Suppressor macrophage treated with lipopolysaccharide for 4 hours (primary cell): ENCODE results near the gene KISS1.
A peak's percentile ranks its signal among the peaks of the same experiment; 100 is the strongest.

Experiments used
- DNase-seq: peaks from one replicate; pipeline ENCODE4 v3.0.0-alpha.2; 2020

Gene KISS1

DNA sequence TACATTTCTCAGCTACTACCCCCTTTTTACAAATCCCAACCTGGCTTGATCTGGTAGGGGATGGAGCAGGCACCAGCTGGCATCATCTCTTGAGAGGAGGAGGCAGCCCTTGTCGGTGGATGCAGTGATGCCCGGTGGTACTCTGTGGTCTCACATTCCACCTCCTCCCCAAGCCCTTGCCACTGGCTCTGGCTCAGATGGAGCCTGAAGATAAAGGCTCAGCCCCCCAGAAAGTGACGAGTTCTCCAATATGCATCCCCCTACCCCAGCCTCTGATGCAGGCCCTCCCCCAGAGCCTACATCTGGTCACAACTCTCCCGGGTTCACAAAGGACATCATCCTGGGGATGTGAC is 21.3 kb upstream of the KISS1 start:
- no peak for DNase-seq

DNA sequence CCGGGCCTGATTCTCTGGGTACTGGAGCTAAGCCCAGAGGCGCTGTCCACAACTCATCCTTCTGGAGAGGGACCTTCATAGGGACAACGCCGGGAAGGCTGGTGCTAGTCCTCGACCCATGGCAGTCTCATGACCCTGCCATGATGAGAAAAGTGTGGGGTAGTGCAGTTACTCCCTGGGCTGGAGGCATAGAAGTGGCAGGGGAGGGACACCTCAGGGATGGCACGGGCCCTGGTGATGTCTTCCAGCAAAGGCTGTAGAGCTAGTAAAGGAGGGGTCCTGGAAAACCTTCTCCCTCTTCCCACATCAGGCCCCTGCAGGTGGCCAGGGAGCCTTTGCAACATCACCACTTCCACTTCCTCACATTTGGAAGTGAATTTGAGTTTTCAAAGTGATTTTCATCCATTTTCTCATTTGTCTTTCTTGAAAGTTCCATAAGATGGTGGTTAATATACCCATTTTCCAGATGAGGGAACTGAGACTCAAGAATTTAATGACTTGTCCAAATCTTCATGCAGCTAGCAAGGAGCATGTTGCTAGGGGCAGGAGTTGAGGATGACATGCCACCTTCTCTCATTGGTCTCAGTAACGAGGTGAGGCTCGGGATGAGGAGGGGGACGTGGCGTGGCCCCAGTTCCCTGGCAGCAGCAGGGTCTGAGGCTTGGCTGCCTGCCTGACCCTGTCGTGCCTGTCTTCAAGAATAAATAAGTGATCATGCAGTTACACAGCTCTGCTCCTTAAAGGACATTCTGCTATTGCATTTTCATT is 20.8 kb upstream of the KISS1 start:
- no peak for DNase-seq

DNA sequence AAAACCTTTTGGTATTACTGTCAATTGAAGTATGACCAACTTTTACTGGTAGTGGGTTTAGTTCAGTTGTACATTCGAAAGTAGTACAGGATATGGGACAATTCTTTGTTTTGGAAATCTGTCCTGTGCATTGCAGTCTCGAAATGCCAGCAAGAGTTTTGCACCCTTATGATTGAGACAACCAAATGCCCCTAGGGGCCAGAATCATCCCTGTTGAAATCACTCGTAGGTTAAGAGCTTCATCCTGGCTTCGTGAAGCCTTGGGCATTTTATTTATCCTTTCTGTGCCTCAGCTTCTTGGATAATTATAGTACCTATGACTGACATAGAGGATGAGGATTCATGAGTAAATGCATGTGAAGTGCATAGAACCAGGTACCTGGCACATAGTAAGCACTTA is 19.9 kb upstream of the KISS1 start:
- no peak for DNase-seq

DNA sequence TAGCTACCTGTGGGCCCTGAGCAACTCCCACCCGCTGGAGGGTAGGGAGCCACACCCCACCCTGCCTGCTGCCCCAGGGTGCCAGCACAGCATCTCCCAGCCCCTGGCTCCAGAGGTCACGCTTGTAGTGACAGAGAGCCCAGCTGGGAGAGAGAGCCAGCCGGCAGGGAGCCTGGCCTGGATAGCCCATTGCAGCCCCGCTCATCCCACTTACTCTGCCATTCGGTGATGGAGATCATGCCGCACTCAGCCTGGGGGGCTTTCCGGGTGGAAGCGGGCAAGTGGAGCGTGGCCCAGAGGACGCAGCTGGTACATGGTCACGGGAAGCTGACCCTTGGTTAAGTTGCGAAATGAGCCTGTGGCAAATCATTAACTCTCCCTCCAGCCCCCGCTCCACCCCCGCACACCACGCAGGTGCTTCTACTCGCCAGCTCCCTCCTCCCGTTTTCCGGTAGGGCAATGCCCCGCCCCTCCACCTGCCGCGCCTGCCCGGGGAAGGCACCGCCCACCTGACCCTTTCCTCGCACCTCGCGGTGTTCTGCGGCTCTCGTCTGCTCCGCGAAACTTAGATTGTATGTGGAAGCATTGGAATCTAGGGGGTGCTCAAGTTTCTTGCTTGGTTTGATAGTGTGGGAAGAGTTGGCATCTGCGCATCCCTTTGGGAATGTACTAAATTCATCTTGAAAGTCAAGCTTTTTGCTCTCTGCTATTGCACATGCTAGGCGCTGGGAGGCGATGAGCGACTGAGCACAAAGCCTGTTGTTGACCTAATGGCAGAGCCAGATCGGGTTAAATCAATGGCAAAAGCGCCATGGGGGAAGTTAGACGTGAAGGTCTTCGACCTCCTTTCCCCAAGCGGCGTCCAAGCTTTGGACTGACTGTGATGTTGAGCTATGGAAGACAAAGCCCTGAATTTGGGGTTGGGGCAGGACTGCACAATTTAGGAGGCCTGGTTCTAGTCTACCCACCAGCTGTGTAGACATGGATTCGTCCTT is 17.7 kb upstream of the KISS1 start, which contains the start of gene GOLT1A:
GOLT1A (minus strand) TSS at position 321 of the 995 bp plus-strand sequence; CDS start at position 239, 82 bp downstream.
- DNase-seq = peak; percentile 62

DNA sequence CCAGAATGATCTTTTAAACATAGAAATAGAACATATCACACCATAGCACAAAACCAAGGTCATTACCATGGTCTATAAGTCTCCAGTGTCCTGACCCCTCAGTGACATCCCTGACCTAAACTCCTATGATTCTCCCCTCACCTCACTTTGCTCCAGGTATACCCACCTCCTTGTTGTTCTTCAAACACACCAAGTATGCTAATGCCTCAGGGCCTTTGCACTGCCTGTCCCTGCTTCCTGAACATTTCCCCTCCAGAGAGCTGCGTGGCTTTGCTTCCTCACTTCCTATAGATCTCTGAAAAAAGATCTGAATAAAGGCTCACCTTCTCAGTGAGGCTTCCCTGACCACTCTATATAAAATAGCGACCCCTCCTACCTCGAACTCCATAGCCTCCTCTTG is 16.4 kb upstream of the KISS1 start:
- DNase-seq = no peak

DNA sequence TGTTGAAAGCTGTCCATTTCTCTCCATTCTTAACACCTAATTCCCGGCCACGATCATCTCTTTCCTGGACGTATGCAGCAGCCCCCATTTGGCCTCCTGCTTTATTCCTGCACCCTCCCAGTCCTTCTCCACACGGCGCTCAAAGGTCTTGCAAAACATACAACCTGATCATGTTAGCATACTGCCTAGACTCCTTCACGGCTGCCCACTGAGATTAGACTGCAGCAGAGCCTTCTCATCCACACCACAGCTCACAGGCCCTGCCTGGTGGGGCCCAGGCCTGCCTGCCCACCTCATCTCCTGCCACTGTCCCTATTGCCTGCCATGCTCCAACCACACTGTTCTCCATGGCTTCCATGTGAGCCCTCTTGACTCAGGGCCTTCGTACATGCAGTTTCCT is 14.8 kb upstream of the KISS1 start:
- DNase-seq = no peak

DNA sequence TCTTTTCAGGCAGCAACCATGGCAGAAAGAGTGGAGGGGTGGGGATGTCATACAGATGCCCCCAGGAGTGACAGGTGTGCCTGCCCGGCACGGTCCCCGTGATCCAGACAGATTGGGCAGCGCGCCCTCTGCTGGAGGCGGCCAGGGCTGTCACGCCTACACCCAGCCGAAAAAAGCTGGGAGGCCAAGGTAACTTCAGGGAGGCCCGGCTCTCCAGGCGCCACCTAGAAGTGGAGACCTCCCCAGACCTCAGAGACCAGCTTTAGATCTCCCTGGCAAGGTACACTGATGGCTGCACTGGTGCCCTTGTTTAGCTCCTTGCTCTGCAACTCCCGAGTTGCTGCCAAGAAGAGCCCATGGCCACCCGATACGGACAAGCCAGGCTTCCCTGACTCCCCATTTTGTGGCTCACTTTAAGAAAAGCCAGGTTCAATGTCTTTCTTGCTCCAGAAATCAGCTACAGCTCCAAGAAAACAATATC is 10.9 kb upstream of the KISS1 start:
- peak; percentile 62 for DNase-seq

DNA sequence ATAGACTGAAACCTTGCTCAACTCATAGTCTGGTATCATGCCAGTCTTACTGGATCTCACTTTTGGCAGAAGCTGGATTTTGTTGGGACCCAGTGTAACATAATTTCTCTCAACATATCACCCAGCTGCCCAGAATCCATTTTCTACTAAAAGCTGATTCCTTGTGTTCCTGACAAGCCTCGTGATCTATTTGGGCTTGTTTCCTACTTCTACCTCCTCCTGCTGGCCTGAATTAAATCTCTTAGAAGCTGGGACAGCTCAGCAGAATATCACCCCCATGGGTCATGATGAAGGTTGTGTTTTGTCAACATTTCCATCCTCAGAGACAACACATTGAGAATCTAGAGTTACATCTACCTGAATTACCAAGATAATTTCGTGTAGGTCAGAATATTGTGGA is 9.8 kb upstream of the KISS1 start:
- DNase-seq = no peak

DNA sequence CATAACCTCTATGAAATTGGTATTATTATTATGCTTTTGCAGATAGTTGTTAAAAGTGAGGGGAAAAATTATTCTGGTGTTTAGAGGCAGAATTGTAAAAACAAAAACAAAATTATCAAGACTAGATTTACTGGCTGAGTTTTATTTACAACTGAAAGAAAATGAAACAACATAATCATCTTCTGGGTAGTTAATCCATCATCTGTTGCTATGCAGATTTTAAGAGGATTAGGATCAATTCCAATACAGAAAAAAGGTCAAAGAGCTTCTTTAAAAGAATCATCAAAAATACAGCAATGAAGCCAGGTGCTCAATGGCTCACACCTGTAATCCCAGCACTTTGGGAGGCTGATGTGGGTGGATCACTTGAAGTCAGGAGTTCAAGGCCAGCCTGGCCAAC is 9.2 kb upstream of the KISS1 start:
- no peak for DNase-seq

DNA sequence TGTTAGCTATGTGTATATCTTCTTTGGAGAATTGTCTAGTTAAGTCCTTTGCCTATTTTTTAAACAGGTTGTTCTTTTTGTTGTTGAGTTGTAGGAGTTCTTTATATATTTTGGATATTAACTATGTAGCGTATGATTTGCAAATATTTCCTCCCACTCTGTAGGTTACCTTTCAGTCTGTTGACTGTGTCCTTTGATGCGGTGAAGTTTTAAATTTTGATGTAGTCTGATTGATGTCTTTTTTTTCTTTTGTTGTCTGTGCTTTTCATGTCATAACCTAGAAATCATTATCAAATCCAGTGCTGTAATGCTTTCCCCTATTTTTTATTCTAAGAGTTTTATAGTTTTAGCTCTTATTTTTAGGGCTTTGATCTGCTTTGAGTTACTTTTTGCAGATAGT is 8.7 kb upstream of the KISS1 start:
- DNase-seq = no peak

DNA sequence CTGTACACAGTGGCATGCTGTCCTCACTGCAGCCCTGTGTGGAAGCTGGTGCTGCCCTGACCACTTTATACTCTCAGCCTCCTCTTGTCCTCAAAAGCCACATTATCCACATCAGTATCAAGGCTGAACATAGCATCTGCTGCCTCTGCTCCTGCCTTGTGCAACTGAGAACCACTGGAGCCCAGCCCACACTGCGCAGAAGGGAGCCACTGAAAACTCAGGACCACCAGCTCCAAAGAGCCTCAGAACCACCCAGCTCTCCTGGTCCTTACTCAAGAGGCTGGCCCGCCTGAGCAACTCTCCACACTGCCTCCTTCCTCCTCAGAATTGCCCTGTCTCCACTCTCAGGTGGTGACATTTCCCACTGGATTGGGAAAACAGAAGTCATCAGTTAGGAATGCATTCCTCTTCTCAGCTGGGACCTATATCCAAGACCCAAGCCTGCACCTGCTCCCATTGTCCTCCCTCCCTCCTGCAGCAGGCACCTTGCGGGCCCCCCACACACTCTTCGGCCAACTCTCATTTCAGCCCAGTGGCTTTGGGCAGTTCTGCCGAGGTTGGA is 7.0 kb upstream of the KISS1 start:
- DNase-seq = no peak

DNA sequence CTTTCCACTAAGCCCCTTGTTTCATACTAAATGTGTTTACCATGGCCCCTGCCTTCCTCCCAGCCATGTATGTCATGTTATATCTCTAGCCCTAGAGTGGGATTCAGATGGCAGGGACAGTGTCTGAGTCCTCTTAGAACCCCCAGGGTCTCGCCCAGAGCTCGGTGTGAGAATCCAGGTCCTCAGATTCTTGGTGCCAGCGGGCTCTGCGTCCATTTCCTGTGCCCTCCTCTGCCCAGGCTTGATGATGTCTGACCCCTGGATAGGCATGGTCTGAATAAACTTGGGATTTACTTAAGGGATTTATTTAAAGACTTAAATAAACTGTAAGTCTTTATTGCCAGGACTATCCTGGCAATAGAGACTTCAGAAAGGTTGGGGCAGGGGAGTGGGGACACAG is 6.2 kb upstream of the KISS1 start:
- no peak for DNase-seq

DNA sequence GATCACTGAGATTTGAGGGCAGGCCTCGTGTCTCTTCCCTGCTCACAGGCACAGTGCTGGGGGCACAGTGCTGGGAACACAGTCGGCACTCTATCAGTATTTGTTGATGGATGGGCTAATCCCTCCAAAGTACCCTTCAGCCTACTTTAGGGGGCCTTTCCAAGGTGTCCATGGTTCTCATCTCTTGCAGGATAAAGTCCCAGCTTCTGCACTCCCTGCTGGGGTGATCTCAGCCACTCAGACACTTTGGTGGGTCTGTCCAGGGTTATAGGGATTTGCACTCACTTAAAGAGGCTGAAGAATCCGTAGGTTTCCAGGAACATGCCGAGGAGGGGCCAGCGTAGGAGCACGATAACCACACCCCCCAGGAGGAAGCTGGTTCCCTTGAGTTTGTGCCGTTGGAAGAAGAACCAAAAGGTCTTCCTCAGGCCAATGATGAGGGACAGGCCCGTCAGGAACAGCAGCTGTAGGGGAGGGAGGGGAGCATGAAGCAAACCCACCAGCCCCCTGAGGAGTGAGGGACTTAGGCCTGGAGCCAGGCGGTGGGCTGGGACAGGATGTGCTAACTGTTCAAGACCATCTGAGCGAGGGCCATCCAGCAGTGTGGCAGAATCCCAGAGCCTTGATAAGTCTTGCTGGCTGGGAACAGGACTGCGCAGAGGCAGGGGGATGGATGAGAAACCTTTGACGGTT is 5.2 kb upstream of the KISS1 start:
- no peak for DNase-seq

DNA sequence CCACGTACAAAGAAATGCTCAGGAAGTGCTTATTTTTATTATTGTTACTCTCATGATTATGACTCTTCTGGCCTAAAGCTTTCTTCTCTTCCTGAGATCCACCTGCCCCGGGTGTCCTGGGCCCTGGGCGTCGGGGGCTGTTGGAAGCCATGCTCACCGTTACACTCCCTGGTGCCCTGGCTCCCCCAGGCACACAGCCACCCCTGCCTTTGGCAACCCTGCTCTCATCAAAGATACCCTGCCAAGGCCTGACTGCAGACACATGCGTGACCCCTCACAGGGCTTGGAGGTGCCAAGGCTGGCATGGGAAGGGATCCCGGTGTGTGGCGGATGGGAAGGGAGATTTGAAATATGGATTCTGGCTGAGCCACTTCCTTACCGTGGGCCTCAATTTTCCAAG is 3.3 kb upstream of the KISS1 start:
- no peak for DNase-seq

DNA sequence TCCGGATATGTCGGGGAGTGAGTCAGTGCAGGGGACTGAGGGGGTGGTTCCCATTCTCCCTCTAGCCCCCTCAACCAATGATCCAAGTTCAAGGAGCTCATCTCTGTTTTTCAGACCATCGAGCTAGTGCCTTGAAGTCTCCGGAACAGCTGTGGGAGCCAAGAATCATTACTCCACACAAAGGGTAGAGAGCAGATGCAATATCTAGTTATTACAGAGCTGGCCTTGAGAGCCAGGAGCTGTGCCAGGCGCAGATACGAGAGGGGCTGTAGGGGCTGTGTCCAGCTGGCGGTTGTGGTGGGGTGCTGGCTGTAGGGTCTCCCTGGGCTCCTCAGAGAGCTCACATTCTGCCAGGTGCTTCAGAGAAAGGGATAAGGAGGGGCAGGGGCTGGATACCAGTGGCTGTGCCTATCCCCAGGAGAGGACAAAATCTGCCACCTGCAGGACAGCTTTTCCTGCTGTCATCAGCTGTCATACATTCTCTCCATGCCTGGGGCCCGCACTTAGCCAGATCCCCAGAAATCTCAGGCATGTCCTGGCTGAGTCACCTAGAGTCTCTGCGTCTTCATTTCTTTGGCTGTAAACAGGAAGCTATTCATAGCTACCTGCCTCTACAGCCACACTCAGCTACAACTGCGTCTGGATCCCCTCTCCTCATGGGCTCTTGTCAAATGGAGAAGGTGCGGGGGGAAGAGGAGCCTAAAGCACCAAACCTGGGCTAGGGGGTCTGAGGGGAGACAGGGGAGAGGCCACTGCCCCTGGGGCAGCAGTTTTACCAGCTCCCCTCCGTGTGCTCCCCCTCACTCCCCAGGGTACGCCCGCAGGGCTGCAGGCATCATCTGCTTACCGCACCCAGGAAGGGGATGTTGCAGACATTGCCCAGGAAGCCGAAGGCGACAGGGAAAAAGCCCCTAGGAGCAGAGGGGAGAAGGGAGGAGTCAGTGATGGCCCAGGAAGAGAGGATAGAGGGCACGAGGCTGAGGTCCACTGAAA is 2.4 kb upstream of the KISS1 start:
- no peak for DNase-seq

DNA sequence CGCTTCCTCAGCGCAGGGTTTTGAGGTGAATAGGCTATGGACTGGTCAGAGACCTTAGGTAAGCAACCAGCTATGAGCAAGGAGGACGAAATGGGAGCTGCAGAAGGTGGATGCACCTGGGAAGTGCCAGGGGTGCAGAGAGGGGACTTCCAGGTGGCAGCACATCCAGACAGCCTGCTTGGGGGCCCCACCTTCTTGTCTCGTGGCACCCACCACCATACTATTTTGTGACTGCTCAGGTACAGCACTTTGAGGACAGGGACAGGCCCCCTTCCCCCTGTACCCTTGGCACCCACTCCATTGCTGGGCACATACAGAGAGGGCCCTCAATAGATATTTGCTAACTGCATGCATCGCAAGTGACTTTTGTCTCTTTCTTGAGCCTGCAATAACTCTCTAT is 777 bp upstream of the KISS1 start:
- DNase-seq = no peak

DNA sequence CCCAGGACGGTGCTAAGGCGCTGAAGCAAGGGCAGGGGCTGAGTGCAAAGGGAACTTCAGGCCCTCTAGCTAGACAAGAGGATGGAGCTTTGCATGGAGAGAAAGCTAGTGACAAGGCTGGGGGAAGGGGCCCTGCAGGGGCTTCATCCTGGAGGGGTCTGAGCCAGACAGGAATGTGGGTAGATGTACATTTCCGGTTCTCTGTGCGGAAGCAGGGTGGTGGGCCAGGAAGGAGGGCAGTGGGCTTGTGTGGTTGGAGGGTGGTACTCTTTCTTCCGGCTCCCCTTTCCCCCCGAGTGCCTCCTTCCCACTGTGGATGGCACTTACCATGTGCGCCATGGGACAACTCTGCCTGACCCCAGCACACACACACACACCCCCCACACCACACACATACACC is 1.5 kb downstream of the KISS1 start:
- no peak for DNase-seq

DNA sequence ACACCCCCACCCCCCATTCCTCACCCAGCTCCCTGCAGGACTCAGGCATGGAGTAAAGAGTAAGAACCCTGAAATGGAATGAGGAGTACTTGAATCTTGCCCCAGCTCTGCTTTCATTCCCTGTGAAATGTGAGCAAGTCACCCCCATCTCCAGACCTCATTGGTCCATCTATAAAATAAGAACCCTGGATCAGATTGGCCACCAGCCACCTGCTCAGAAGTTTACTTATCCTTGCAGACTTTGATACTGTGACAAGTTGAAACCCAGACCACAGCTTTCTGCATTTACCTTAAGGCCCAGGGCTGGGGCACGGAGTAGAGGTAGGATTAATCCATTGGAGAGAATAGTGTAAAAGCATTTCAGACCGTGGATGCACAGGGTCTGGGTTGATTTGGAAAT is 2.2 kb downstream of the KISS1 start:
- no peak for DNase-seq

DNA sequence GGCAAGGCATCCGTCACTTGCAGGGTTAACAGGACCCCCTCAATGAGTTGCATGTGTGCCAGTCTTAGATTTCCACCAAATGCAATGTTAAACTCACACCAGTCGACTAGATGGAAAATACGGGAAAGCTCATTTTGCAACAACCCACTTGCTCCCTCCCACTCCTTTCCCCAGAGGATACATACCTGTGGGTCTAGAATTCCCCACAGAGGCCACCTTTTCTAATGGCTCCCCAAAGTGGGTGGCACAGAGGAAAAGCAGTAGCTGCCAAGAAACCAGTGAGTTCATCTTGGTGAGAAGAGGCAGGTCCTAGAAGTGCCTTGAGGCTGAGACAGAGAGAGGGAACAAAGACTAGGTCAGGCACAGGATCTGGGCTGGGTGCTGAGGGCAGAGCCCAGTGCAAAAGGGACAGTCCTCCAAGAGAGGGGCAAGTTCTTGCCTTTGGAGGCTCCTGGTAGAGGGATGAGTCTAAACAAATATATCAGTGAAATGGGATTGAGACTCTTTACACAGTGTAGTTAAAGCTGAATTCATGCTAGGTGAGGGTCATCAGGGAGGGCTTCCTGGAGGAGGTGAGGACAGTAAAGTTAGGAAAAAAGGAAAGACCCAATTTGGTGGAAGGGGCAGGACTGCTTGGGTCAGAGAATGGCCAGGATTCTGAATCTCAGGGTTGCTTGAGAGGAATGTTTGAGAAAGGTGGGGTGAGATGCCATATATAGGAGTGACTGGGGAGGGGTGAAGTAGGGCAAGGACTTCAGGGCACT is 3.5 kb downstream of the KISS1 start:
- no peak for DNase-seq

DNA sequence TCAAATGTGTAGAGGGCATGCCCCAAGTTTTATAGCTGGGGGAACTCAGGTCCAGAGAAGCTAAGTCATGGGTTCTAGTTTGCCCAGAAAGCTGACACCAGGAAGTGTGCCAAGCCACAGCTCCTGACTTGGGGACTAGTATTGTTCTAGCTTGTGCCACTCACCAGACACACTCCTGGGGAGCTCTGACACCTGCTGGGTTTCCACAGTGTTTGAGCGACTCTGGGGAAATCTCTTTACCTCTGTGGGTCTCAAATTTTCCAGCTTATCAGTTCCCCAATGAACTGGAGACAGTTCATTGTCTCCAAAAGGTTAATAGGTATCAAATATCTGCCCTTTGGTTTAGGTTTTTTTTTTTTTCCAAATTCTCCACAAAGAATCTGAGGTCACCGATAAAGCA is 4.2 kb downstream of the KISS1 start:
- no peak for DNase-seq

DNA sequence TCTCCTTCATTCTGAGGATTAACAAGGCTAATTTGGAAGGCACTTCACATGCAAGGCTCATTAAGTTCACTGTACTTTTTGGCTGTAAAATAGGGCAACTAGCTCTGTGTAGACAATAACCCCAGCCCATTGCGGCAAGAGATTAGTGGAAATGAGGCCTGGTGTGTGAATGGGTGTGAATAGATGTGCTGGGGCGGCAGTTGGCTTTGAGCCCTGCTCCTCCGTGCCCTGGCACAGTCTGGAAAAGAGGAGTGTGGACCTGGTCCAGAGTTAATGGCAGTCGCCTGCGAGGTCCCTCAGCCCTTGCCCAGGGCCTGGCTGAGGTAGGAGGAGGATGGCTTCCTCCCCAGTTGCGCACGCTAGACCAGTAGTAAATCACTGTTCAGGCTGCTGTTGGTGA is 4.8 kb downstream of the KISS1 start:
- DNase-seq = no peak
